Stimulated activated naive CD8-positive, alpha-beta T cell treated with anti-CD3 and anti-CD28 coated beads, Interleukin-15, amount 100 ng/mL, for 72 hours (primary cell): ENCODE measurements around the gene ZNF394.
"Not testable (repeated sequence)": the region's sequence is repeated elsewhere in the genome, so short reads cannot be mapped to it uniquely, and the experiment has no call there.

Source experiments
- ATAC-seq: fragments of 150-1000 bp; cut with Tn5 transposase; 2 replicates; pipeline ENCODE4 v1.10.0; 2021; ENCODE audit warnings: mild to moderate bottlenecking, moderate library complexity
- DNase-seq, 2 donors: peaks; one replicate each; pipeline ENCODE4 v3.0.0; 2021 to 2022
- H3K27ac Mint-ChIP-seq, 2 donors: one replicate each; pipeline ENCODE4 v1.8.0; 2022; ENCODE audit warnings: mild to moderate bottlenecking in 2 of 2, mixed read lengths in 2 of 2, moderate library complexity in 2 of 2
- H3K27me3 Mint-ChIP-seq: one replicate; pipeline ENCODE4 v1.8.0; 2022; ENCODE audit warnings: mixed read lengths
- H3K4me1 Mint-ChIP-seq: one replicate; pipeline ENCODE4 v1.8.0; 2022; ENCODE audit warnings: mild to moderate bottlenecking, mixed read lengths
- H3K4me3 Mint-ChIP-seq, 2 donors: one replicate each; pipeline ENCODE4 v1.8.0; 2022; ENCODE audit warnings: mild to moderate bottlenecking in 2 of 2, mixed read lengths in 2 of 2, moderate library complexity in 1 of 2
- H3K9me3 Mint-ChIP-seq, 2 donors: one replicate each; pipeline ENCODE4 v1.8.0; 2022; ENCODE audit warnings: mixed read lengths in 2 of 2

Gene ZNF394

DNA sequence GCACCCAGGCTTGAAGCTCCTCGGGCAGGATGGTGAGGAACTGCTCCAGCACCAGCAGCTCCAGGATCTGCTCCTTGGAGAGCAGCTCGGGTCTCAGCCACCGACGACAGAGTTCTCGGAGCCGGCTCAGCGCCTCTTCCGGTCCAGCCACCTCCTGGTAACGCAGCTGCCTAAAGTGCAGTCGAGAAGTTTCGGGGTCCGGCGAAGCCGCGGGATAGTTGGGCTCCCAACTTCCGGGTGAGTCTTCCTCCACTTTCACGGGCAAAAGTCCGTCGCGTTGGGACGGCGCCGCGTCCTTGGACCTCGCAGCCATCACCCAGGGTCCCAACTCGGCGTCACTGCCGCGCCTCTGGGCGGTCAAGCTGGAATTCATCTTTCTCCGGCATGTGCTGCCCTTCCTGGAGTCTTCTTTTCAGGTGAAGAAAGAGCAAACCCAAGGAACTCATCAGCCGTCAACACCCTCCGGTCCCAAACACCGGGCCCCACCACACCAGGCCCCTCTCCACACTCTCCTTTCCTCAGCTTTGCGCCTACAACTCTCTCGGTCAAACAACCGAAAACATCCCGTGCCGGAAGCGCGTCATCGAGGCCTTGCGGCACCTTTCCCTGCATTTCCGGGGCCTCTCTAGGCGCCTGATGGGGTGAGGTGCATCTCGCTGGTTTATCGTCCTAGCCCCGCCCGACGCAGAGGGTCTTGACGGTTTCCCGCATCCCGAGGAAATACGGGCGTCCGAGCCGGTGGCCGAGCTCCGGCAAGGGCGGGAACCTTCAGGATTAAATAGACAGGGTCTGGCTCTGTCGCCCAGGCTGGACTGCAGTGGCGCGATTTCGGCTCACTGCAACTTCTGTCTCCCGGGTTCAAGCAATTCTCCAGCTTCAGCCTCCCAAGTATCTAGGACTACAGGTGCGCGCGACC, at the start of gene ZNF394:
ZNF394 (minus strand) TSS at position 561 of the 916 bp plus-strand sequence; CDS start at position 373, 188 bp downstream.
- Mint-ChIP-seq H3K27me3 (no peaks in the 10 kb centered on the region), H3K4me1 (peaks cover 32% of the 10 kb centered on the region), H3K27ac (peak within 1 kb of the TSS; percentile 98 to 99), H3K4me3 (peak within 1 kb of the TSS; percentile 93 to 98), H3K9me3 (peaks cover 6 to 7% of the 10 kb centered on the region in 2 donors)
- DNase-seq = peak; percentile 82 to 89
- ATAC-seq = peak; percentile 65

DNA sequence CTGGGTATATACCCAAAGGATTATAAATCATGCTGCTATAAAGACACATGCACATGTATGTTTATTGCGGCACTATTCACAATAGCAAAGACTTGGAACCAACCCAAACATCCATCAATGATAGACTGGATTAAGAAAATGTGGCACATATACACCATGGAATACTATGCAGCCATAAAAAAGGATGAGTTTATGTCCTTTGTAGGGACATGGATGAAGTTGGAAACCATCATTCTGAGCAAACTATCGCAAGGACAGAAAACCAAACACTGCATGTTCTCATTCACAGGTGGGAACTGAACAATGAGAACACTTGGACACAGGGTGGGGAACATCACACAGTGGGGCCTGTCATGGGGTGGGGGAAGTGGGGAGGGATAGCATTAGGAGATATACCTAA, 49.5 kb upstream of the ZNF394 start:
- H3K9me3 Mint-ChIP-seq, ATAC-seq, H3K4me3 Mint-ChIP-seq, H3K27me3 Mint-ChIP-seq, H3K27ac Mint-ChIP-seq, DNase-seq: not testable (repeated sequence)
- H3K4me1 Mint-ChIP-seq = peaks cover 24% of the 10 kb centered on the region

GRCh38 chr7:99545308-99545707, 45.2 kb upstream of the ZNF394 start:
- not testable (repeated sequence) for H3K27ac Mint-ChIP-seq, H3K27me3 Mint-ChIP-seq, H3K4me1 Mint-ChIP-seq, ATAC-seq, DNase-seq, H3K4me3 Mint-ChIP-seq
- H3K9me3 Mint-ChIP-seq = peaks cover 15 to 30% of the 10 kb centered on the region in 2 donors

DNA sequence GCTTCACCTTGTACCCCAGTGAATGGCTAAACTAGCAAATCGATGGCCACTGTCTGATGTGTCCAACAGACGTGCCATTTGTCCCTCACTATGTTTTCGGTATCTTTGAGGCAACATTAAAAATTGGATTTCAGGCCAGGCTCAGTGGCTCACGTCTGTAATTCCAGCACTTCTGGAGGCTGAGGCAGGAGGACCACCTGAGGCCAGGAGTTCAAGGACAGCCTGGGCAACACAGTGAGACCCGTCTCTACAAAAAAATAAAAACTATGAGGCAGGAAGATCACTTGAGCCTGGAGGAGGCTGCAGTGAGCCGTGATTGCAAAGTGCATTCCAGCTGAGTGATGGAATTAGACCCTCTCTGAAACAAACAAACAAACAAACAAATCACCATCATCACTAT, 43.8 kb upstream of the ZNF394 start:
- Mint-ChIP-seq H3K4me3 (no peak overlapping the region), H3K4me1 (no peaks in the 10 kb centered on the region), H3K27me3 (no peaks in the 10 kb centered on the region), H3K27ac (no peak overlapping the region), H3K9me3 (peaks cover 17 to 36% of the 10 kb centered on the region in 2 donors)
- no peak for DNase-seq
- no peak for ATAC-seq

DNA sequence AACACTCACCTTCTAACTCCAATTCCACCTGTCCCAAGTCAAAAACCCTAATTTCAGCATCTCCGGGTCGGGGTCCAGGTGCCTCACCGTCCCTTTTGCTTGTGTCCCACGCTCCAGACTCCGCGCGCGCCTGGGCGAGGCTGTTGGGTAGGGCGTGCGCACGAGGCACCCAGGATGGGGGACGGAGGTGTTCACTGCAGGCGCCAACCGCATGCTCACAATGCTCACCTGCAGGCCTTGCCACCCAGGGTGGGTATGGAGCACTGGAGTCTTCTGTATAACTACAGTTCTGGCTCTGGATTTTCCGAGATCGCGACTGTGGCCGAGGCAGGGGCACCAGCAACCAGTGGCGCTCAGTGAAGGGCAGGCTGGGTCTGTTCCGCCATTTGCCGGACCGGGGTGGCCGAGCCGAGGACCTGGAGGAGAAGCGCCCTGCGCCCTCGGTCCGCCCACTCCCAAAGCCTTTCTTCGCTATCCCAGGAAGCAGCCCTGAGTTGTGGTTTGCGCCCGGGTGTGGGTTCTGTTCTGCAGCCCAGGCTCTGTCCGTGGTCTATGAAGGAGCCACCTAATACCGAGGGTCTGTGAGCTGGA, 43.1 kb upstream of the ZNF394 start:
- H3K27me3 Mint-ChIP-seq = no peaks in the 10 kb centered on the region
- H3K27ac Mint-ChIP-seq = no peak overlapping the region
- H3K4me3 Mint-ChIP-seq = no peak overlapping the region
- ATAC-seq (no peak), DNase-seq (no peak)
- no peaks in the 10 kb centered on the region for H3K4me1 Mint-ChIP-seq
- H3K9me3 Mint-ChIP-seq = peaks cover 24 to 43% of the 10 kb centered on the region in 2 donors

- no peak for DNase-seq
- peaks cover 28 to 48% of the 10 kb centered on the region in 2 donors for H3K9me3 Mint-ChIP-seq
- H3K4me3 Mint-ChIP-seq = no peak overlapping the region
- H3K27ac Mint-ChIP-seq = peak overlapping the region in 1 of 2 donors; percentile 15
- no peaks in the 10 kb centered on the region for H3K4me1 Mint-ChIP-seq
- H3K27me3 Mint-ChIP-seq = no peaks in the 10 kb centered on the region
- ATAC-seq = no peak
Measured at GRCh38 chr7:99541212-99541611, 41.1 kb upstream of the ZNF394 start.

DNA sequence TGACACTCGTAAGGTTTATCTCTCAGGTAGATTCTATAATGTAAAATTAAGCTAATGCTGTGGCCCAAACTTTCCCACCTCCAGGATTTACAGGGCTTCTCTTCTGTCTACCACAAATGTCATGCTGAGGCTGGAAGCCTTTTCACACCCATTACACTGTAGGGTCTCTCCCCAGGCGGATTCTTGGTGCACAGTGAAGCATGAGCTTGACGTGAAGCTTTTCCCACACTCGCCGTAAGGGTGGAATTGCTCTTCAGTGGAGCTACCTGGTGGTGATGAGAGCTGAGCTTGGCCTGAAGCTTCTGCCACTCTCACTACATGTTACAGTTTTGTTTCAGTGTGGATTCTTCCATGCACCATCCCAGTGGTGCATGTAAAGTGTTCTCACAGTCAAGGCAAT, 40.5 kb upstream of the ZNF394 start:
- no peak for DNase-seq
- Mint-ChIP-seq H3K9me3 (peaks cover 28 to 48% of the 10 kb centered on the region in 2 donors), H3K27ac (no peak overlapping the region), H3K4me1 (no peaks in the 10 kb centered on the region), H3K27me3 (no peaks in the 10 kb centered on the region), H3K4me3 (no peak overlapping the region)
- ATAC-seq = no peak

GRCh38 chr7:99539213-99539811, 39.2 kb upstream of the ZNF394 start:
- ATAC-seq (no peak), DNase-seq (no peak)
- Mint-ChIP-seq H3K4me3 (no peak overlapping the region), H3K27ac (no peak overlapping the region), H3K27me3 (no peaks in the 10 kb centered on the region), H3K9me3 (peaks cover 28 to 48% of the 10 kb centered on the region in 2 donors), H3K4me1 (no peaks in the 10 kb centered on the region)

GRCh38 chr7:99535667-99536066, 35.6 kb upstream of the ZNF394 start:
- H3K9me3 Mint-ChIP-seq = peaks cover 32 to 53% of the 10 kb centered on the region in 2 donors
- ATAC-seq = no peak
- no peak overlapping the region for H3K27ac Mint-ChIP-seq
- DNase-seq = no peak
- no peaks in the 10 kb centered on the region for H3K4me1 Mint-ChIP-seq
- H3K4me3 Mint-ChIP-seq = no peak overlapping the region
- H3K27me3 Mint-ChIP-seq = no peaks in the 10 kb centered on the region

GRCh38 chr7:99531354-99531765, 31.3 kb upstream of the ZNF394 start:
- peaks cover 28 to 47% of the 10 kb centered on the region in 2 donors for H3K9me3 Mint-ChIP-seq
- no peak for ATAC-seq
- no peaks in the 10 kb centered on the region for H3K27me3 Mint-ChIP-seq
- peak overlapping the region in 1 of 2 donors; percentile 19 for H3K27ac Mint-ChIP-seq
- no peak for DNase-seq
- no peak overlapping the region for H3K4me3 Mint-ChIP-seq
- H3K4me1 Mint-ChIP-seq = no peaks in the 10 kb centered on the region

DNA sequence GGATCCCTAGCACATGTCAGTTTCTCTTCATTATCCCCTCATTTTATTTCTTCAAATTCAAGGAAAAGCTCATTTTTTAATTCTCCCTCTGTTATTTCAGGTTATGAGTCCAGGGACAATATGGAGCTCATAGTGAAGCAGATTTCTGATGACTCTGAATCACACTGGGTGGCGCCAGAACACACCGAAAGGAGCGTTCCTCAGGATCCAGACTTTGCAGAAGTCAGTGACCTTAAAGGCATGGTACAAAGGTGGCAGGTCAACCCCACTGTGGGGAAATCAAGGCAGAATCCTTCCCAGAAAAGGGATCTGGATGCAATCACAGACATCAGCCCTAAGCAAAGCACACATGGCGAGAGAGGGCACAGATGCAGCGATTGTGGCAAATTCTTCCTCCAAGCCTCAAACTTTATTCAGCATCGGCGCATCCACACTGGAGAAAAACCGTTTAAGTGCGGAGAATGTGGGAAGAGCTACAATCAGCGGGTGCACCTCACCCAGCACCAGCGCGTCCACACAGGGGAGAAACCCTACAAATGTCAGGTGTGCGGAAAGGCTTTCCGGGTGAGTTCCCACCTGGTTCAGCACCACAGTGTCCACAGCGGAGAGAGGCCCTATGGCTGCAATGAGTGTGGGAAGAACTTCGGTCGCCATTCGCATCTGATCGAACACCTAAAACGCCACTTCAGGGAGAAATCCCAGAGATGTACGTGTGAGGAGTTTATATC, 25.8 kb upstream of the ZNF394 start:
- ATAC-seq (peak; percentile 56), DNase-seq (peak in 1 of 2 donors; percentile 21)
- Mint-ChIP-seq H3K4me3 (no peak overlapping the region), H3K9me3 (peaks cover 12 to 16% of the 10 kb centered on the region in 2 donors), H3K4me1 (no peaks in the 10 kb centered on the region), H3K27ac (no peak overlapping the region), H3K27me3 (no peaks in the 10 kb centered on the region)

- ATAC-seq (no peak), DNase-seq (no peak)
- Mint-ChIP-seq H3K27me3 (no peaks in the 10 kb centered on the region), H3K4me1 (no peaks in the 10 kb centered on the region), H3K27ac (no peak overlapping the region), H3K4me3 (no peak overlapping the region), H3K9me3 (no peaks in the 10 kb centered on the region)
Measured at GRCh38 chr7:99521399-99521798, 21.3 kb upstream of the ZNF394 start.

GRCh38 chr7:99514050-99514449, 14.0 kb upstream of the ZNF394 start:
- DNase-seq (no peak), ATAC-seq (peak; percentile 40)
- Mint-ChIP-seq H3K9me3 (no peaks in the 10 kb centered on the region), H3K4me1 (peaks cover 12% of the 10 kb centered on the region), H3K4me3 (no peak overlapping the region), H3K27ac (peak overlapping the region in 1 of 2 donors; percentile 25), H3K27me3 (no peaks in the 10 kb centered on the region)

- H3K9me3 Mint-ChIP-seq = peaks cover 6 to 7% of the 10 kb centered on the region in 2 donors
- H3K27me3 Mint-ChIP-seq = no peaks in the 10 kb centered on the region
- H3K4me1 Mint-ChIP-seq = peaks cover 34% of the 10 kb centered on the region
- peak; percentile 1 for ATAC-seq
- peak overlapping the region; percentile 93 for H3K27ac Mint-ChIP-seq
- no peak for DNase-seq
- H3K4me3 Mint-ChIP-seq = peak overlapping the region; percentile 85 to 88
Measured at GRCh38 chr7:99505324-99505662, 5.2 kb upstream of the ZNF394 start.

GRCh38 chr7:99504603-99505323, 4.7 kb upstream of the ZNF394 start, which contains the start of gene ZKSCAN5:
ZKSCAN5 (plus strand) TSS chr7:99504662; CDS start chr7:99506045, 1,383 bp downstream.
- ATAC-seq (peak; percentile 90), DNase-seq (peak; percentile 95 to 97)
- Mint-ChIP-seq H3K9me3 (peaks cover 6 to 7% of the 10 kb centered on the region in 2 donors), H3K4me3 (peak within 1 kb of the TSS; percentile 85 to 88), H3K27ac (peak within 1 kb of the TSS; percentile 93), H3K27me3 (no peaks in the 10 kb centered on the region), H3K4me1 (peaks cover 32% of the 10 kb centered on the region)
